GM18498 (cell line): ENCODE measurements around the gene MAP6.
"Not testable (repeated sequence)": the region's sequence is repeated elsewhere in the genome, so short reads cannot be mapped to it uniquely, and the experiment has no call there.

ENCODE experiments used
- ATAC-seq: cut with Tn5 transposase; IDR thresholded peaks from one replicate; pipeline ENCODE4 v1.9.1; 2021; ENCODE audit warnings: mild to moderate bottlenecking, moderate library complexity; ENCODE audit not compliant: unreplicated experiment

Gene MAP6

DNA sequence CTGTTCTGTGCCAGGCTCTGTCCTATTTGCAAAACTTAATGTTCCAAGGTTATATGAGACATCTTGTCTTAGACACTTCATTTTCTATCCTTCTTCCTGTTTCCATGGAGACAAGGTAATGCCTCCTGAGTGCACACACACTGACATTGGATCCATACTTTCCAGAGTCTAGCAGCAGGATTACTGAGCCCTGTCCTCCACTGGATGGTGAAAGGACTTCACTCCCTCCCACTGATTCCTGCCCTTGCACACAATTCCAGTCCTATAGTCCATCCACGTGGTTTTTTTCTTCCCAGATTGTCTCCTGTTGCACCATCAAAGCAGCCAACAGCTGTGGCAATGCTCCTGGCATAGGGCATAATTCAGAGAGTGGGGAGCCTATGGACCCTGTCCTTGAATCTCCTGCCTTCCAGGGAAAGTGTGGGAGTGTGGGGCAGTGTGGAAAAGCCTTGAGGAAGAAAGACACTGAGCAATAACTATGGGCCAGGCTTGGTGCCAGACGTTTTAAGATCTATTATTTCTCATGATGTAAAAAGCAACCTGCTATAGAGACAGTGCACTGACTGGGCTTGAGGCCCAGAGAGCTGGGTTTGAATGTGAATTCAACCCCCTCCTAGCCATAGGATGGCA lies 75.4 kb downstream of the MAP6 start:
- no peak for ATAC-seq

GRCh38 chr11:75592715-75593114 lies 76.1 kb downstream of the MAP6 start:
- ATAC-seq, result no peak

- ATAC-seq, result no peak
Measured at GRCh38 chr11:75591966-75592365, 76.9 kb downstream of the MAP6 start.

DNA sequence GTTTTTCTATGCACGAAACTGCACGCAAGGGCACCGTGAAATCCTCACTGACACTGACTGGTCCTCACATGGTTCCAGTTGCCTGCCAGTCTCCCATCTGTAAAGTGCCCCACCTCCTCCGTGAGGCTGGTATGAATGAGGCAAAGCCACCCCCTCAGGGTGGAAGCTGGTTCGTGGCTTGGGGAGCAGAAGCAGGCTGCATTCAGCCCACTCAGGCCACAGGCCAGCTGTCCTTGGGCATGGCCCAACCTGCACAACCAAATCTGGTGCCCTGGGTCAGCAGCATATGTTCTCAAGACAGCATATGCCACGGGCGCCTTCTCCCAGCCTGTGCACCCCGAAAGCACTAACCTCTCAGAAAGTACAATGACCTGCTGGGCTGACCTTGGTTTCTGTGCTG lies 77.5 kb downstream of the MAP6 start:
- no peak for ATAC-seq

DNA sequence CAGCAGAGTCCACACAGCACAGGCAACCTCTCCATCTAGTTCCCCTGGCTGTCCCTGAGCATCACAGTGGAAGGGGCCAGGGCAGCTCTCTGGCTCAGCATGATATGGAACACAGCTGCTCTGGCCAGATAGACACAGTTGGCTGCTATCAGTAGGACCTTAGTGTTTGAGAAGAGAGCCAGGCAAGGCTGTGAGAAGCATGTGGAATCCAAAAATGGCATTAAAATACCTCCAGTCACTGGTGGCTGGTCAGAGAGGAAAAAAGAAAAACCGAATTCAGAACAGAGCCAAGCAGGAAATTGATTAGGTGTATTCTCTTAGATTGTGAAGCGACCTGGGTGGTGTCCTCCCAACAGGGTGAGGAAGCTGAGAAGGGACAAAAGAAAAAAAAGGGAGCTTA lies 78.9 kb downstream of the MAP6 start:
- ATAC-seq, result no peak

DNA sequence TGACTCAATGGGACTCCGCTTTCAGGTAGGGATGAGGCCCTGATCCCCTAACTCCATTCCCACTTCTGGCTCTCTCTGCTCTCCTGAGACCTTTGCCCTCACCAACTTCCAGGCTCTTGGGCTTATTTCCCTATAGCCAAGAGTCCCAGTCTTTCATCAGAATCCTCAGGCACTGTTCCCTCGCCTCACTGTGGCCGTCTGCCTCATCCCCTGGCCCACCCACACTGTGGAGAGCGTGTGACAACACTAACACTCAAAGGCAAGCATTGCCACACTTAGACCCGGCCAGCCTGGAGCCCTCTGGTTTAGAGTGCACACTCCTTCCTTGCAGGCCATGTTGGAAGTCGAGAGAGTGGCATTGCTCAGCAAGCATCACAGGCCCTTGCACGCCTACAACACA lies 79.8 kb downstream of the MAP6 start:
- ATAC-seq, result no peak

GRCh38 chr11:75588051-75588481 lies 80.8 kb downstream of the MAP6 start:
- no peak for ATAC-seq

GRCh38 chr11:75586395-75586794 lies 82.4 kb downstream of the MAP6 start:
- no peak for ATAC-seq

GRCh38 chr11:75585293-75585670 lies 83.6 kb downstream of the MAP6 start:
- no peak for ATAC-seq

DNA sequence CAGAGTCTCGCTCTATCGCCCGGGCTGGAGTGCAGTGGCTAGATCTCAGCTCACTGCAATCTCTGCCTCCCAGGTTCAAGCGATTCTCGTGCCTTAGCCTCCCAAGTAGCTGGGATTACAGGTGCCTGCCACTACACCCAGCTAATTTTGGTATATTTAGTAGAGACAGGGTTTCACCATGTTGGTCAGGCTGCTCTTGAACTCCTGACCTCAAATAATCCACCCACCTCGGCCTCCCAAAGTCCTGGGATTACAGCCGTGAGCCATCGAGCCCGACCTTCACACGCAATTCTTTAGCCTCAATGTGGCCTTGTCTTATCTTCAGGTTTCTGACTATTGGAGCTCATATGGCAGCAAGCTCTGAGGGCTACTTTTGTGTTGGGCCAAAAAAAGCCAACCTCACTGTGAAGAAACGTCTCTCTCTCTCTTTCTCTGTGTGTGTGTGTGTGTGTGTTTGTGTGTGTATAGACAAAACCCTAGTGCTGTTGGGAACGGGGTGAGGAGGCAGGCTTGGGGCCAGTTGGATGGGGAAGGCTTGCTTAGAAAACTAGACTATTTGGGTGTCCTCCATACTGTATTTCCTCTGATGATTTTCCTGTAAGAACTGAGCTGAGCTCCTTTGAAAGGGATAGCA lies 84.1 kb downstream of the MAP6 start:
- ATAC-seq, result not testable (repeated sequence)

- ATAC-seq, result peak; percentile 16
Measured at GRCh38 chr11:75583718-75584658, 84.8 kb downstream of the MAP6 start.

DNA sequence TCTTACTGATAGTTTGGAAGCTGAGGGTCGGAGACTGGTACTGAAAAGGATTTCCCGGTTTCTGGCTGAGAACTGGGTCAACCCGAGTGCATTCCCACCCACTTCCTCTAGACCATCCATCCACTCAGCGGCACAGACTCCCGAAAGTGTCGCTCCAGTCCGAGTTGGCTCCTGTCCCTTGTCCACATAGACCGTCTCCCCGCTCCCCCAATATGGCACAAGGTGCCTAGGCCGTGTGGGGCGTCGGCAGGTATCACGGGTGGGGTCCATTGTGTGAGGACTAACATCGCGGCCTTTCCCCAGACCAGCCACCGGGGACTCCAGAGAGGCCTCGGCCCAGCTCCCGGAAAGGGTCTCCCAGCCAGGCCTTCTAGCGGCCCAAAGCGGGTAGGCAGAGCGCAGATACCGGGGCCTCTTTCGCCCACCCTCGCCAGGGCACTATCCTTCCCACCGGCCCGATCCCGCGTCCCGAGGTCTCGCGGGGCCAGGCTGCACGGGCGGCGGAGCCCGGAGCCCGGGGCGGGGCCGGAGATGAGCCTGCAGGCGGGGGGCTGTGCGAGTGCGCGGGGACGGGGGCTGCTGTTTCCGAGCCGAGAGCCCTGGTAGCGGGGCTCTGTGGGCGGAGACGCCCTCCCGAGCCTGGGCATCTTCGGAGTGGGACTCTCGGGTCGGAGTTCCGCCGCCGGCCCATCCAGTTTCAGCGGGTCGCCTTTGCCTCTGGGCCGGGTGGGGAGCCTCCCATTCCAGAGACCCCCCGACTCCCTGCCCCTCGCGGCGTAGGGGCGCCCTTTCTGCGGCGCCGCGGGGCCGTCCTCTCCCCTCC lies 85.7 kb downstream of the MAP6 start:
- peak; percentile 89 for ATAC-seq

DNA sequence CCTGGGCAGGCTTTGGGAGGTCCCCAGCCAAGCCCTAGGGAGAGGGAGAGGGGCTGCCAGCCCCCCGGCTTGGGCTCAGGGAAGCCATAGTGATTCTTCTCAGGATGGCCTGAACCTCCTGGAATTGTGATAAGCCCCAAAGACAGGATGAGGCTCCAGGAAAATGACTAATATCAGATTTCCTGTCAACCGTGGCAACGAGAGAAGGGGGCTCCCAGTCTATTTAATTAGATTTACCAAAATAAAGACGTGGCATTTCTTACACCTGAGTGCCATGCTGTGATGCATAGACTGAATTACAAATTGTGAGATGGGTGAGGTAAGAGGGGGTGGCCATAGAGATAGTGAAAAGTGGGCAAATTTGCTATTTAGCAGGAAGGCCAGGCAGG lies 86.3 kb downstream of the MAP6 start:
- ATAC-seq, result no peak

DNA sequence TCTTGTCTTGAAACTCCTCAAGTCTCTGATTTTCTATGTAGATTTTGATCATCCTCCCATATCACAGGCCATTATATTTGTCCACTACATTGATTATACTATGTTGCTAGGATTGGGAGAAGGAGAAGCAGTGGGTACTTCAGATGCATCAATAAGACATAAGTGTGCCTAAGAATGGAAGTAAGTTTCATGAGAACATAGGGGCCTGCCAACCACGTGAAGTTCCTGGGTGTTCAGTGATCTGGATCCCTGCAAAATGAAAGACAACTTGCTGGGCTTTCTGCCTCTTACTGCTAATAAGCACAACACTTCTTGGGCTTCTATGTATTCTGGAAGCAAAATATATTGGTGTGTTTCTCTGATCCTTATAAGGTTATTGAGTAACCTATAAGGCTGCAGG lies 89.0 kb downstream of the MAP6 start:
- ATAC-seq, result no peak

- no peak for ATAC-seq
Measured at GRCh38 chr11:75578977-75579376, 89.9 kb downstream of the MAP6 start.

DNA sequence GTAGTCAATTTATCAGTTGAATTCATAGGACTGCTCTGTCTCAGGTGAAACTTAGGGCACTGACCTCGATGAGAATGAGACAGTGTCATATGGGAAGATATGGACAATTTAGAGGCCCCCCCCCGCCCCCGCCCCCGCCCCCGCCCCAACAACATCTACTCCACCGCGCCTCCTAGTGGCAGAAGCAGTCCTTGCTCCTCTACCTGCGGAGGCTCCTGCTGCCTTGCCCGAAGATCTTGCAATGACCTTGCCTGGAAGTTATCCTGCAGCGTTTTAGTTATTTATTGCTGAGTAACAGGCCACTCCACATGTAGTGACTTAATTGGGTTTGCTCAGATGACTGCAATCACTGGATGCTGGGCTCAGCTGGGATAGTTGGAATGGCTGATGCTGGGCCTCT lies 91.6 kb downstream of the MAP6 start:
- ATAC-seq, result no peak

- peak; percentile 78 for ATAC-seq
Measured at GRCh38 chr11:75576499-75576918, 92.3 kb downstream of the MAP6 start.

DNA sequence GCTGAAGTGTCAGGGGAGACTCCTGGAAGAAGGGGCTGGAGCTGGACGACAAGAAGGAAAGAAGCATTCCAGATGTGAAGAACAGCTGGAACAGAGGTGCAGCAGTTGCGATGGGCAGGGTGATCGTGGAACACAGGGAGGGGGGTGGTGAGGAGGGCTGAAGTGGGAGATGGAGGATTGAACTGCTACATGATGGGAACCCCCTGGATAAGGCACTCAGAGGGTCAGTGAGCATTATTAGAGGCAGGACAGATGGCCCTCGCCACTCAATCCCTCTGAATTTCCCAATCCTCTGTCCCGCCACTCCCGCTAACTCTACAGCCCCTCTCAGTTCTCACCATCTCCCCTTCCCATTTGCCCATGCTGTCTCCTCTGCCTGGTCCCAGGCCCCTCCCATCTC lies 92.8 kb downstream of the MAP6 start:
- no peak for ATAC-seq

GRCh38 chr11:75574698-75575602 lies 93.9 kb downstream of the MAP6 start:
- ATAC-seq, result no peak

DNA sequence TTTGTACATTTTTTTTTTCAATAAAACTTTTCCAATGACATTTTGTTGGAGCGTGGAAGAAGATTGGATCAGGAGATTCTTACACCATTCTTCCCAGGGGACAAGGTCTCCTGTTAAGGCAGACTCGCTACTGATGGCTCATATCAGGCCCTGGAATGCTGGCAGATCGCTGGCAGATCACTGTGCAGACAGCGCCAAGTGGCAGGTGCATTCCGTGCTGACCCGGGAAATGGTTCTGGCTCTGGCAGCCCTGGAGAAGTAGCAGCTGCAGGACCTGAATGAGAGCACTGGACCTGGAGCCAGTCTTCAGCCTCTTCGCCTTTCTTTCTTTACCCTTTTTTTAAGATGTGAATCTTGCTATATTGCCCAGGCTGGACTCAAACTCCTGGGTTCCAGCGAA lies 96.1 kb downstream of the MAP6 start:
- no peak for ATAC-seq
